GM19025 (cell line): ENCODE measurements around the gene SHISA4.
"Not testable (repeated sequence)": the region's sequence is repeated elsewhere in the genome, so short reads cannot be mapped to it uniquely, and the experiment has no call there.

Experiments used
- ATAC-seq: cut with Tn5 transposase; IDR thresholded peaks from one replicate; pipeline ENCODE4 v1.9.1; 2021; ENCODE audit warnings: mild to moderate bottlenecking, low read depth, moderate library complexity; ENCODE audit not compliant: unreplicated experiment

SHISA4 gene, protein sequence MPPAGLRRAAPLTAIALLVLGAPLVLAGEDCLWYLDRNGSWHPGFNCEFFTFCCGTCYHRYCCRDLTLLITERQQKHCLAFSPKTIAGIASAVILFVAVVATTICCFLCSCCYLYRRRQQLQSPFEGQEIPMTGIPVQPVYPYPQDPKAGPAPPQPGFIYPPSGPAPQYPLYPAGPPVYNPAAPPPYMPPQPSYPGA

DNA sequence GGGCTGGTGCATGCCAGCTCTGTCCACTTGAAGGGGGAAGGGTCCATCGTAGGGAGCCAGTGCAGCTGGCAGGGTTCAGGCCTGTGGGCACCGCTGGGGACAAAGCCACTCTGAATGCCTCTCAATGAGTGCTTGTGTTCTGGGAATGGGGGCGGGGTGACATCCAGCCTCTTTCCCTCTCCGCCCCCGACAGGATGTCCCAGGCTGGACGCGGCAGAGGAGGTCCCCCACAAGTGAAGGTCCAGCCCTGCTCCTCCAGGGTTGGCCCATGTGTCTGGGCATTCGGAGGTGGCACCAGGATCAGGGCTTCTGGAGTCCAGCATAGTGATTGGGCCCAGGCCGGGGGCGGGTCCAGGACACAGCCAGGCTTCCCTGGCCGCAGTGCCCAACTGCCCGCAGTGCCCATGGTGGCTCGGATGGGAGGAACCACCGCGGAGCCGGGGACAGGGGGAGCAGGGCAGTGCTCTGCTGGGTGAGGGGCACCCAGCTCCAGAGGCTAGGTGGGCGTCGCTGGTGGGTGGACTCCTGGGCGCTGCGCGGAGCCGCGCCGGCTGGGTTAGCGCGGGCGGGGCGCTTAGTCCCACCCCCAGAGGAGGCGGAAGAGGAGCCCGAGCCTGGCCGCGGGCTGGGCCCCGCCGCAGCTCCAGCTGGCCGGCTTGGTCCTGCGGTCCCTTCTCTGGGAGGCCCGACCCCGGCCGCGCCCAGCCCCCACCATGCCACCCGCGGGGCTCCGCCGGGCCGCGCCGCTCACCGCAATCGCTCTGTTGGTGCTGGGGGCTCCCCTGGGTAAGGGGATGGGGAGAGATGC, at the start of gene SHISA4:
TSS of gene SHISA4 (plus strand) at position 617 of the 808 bp plus-strand sequence. CDS start at position 714, 97 bp downstream.
- ATAC-seq: no peak

DNA sequence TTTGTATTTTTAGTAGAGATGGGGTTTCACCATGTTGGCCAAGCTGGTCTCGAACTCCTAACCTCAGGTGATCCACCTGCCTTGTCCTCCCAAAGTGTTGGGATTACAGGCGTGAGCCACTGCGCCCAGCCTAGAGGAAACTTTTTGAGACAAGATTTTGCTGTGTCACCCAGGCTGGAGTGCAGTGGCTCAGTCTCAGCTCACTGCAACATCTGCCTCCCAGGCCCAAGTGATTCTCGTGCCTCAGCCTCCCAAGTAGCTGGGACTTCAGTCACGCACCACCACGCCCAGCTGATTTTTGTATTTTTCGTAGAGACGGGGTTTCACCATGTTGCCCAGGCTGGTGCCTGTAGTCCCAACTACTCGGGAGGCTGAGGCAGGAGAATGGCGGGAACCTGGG, 49.6 kb upstream of the SHISA4 start:
- ATAC-seq: not testable (repeated sequence)

DNA sequence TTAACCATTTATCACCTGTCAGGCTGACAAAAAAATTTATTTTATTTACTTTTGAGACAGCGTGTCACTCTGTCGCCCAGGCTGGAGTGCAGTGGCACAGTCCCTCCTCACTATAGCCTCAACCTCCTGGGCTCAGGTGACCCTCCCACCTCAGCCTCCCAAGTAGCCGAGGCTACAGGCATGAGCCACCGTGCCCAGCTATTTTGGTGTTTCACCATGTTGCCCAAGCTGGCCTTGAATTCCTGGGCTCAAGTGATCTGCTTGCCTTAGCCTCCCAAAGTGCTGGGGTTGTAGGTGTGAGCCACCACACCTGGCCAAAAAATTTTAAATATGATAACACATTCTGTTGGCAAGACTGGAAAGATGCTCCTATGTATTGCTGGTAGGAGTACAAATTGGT, 48.6 kb upstream of the SHISA4 start:
- no peak for ATAC-seq

DNA sequence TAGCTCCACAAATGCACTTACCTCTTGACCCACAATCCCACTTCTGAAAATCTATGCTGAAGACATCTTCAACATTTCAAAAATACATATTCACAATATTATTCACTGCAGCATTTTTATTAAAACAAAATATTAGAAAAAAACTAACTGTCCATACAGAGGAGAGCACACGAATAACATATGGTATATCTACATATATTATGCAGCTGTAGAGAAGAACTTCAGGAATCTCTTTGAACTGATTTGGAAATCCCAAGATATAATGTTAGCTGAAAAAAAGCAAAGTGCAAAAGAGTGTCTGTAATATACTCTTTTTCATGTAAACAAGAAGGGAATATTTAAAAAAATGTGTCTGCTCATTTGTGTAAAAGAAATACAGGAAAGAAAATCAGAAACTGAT, 48.2 kb upstream of the SHISA4 start:
- no peak for ATAC-seq

DNA sequence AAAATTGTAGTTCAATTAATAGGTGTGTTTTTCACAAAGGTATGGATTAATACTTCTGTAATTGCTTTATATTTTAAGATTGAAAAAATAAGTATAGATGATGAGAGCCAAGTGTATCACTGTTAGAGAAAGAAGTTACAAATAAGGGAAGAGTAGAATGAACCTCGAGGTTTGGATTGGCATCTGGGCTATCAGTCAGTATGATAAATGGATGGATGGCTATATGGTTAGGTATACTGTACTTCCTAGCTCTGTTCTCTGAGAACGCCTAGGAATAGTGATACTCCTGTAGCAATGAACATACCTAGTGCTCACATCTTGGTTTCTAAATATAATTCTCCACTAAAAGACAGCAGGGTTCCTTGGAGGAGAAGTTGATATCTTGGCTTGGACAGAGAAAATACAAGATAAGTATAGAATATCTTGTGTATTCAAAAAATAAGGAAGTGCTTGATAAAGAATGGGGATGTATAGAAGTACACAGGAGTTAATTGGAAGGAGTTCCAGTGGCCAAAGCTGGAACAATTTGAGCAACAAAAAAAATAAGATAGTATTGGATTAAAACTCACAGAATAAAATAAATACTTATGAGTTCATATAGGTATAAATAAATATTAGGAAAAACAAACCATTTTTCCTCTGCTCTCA, 47.3 kb upstream of the SHISA4 start:
- no peak for ATAC-seq

DNA sequence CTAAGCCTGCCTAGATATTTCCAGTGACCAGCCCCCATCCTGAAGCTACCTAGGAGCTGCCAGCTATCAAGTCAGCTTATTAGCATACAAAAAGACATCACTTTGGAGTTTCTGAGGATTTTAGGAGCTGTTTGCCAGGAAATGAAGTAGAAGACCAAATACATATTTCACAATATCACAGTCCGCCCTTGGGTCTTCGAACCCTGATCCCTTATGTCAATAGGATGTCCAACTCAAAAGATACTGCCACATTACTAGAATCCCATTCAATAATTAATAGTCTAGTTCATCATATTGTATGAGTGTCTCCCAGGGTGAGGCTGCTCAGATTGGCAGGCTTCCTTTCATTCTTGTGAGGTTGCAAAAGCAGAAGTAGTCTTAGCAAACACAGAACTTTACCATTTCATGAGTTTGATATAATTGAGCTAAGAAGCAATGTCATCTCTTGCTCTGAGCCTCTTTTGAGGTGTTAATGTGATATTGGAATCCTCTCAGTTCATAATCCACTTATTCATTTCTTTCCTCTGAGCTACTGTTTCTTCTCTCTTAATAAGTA, 46.1 kb upstream of the SHISA4 start:
- no peak for ATAC-seq

DNA sequence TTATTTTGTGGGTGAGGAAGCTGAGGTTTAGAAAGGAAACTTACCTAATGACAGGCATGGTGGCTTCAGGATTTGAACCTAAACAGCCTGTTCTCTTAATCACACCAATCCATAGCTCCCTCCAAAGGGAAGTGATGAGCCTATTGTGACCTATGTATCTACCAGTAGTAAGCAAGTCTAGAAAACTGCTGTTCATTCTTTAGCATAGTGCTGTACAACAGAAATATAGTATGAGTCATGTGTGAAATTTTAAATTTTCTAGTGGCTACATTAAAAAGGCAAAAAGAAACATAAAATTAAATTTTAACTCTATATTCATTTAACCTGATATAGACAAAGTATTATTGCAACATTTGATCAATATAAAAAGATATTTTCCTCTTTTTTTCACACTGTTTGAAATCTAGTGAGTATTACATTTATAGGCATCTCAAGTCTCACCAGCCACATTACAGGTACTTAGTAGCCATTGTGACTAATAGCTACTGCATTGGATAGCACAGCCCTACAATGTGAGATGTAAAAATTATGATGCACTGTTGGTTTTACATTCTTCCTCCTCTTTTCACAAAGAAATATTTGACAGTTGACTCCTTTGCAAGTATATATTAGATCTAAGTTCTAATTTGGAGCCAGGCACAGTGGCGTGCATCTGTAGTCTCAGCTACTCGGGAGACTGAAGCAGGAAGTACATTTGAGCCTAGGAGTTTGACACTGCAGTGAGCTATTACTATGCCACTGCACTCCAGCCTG, 43.2 kb upstream of the SHISA4 start:
- no peak for ATAC-seq

DNA sequence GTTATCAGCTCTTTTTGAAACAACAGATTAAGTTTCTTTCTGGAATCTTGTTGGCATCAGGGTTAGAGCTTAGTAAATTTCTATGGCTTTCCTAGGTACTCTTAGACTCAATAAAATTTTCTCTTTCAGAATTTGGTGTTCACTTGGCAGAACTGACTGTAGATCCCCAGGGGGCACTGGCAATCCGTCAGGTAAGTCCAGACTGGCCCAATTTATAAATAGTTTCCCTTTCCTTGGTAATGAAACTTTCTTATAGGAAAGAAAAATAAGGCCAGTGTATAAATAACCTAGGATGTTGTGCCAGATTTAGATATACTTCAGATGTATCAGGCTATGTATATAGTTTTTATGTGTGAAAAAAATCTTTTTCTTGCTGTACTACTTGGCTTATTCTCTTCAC, 41.5 kb upstream of the SHISA4 start:
- ATAC-seq: no peak

DNA sequence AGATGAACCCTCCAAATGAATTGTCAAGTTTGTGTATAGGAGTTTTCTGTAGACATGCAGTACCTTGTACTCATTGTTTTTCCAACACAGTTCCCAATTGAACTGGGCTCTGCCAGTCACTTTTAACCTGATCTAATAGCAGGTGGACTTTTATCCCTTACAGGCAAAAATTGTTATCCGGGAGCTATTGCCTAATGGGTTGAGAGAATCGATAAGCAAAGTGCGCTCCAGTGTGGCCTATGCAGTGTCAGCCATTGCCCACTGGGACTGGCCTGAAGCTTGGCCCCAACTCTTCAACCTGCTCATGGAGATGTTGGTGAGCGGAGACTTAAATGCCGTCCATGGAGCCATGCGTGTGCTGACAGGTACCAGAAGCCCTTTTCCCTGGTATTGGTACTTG, 40.5 kb upstream of the SHISA4 start:
- no peak for ATAC-seq

DNA sequence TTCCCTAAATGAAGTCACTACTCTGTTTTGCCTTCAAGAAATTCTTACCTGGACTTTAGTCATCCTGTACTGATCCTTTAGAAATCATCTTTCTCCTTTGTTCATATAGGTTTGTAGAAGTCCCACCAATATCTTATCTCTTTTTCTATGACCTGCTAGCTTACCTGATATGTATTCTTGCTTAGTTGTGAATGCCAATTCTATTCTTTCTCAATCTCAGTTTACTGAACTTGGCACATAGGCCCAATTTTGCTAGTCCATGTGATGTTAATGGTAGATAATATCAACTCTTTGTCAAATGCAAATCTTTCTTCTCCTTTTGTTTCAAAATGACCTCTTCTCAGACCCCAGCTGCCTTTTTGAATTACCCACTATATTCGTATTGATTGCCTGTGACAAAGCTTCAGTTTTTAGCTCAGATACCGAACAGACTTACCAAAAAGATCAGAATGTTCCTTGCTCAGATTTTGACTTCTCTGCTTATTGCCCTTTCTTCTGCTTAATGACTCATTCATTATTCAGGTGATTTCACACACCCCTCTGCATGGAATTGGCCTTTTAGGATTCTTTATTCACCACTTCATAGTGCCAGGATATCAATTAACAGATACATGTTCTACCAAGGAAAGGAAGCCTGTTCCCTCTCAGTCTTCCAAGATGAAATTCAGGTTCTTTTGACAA, 39.2 kb upstream of the SHISA4 start:
- no peak for ATAC-seq

DNA sequence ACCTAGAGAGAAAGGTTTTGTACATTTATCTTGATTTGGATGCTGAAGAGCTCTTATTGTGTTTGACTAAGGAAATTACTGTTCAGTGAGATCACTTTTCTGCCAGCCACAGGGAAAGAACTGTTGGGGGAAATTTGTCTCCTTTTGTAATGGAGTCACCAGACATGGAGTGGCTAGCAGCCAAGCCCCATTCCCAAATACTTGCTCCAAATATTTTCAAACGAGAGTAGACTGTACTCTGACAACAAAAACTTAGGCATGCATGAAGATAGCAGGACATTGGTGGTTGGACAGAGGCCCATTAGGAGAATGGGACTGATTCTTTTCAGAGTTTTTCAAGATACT, 38.7 kb upstream of the SHISA4 start:
- ATAC-seq: no peak

DNA sequence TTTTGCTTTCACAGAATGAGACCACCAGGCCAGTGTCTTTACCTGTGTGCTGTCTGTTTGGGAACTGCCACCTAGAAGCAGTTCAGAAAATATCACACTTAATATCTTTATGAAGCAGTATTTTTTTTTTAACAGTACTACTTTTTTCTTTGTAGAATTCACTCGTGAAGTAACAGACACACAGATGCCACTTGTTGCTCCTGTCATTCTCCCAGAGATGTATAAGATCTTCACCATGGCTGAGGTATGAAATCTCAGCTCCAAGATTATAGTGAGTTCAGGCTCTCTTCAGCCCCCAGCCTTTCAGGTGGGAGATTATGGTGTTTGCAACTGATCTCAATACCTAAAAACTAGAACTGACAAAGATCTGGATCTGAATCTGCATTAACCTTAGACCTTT, 36.7 kb upstream of the SHISA4 start:
- ATAC-seq: no peak

DNA sequence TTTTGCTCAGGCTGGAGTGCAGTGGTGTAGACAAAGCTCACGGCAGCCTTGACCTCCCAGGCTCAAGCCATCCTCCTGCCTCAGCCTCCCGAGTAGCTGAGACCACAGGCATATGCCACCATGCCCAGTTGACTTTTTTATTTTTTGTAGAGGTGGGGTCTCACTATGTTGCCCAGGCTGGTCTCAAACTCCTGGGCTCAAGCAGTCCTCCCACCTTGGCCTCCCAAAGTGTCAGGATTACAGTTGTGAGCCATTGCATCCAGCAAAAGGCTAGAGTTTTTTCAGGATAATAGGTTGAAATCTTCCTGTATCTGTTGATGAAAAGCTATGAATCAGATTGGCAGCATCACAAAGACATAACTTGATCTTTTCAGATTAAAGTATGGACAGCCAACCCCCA, 32.0 kb upstream of the SHISA4 start:
- not testable (repeated sequence) for ATAC-seq

DNA sequence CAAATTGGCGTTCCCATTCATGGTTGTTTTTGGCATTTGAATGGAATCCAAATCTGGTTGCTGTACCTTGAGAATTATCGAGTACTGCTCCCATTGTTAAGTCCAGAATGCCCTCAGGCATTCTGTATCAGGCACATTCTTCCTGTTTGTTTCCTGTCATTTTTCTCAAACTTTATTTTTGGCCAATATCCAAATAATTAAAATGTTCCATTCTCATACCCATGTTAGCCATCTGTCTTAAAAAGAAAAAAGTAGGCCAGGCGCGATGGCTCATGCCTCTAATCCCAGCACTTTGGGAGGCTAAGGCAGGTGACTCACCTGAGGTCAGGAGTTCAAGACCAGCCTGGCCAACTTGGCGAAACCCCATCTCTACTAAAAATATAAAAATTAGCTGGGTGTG, 29.3 kb upstream of the SHISA4 start:
- ATAC-seq: no peak

DNA sequence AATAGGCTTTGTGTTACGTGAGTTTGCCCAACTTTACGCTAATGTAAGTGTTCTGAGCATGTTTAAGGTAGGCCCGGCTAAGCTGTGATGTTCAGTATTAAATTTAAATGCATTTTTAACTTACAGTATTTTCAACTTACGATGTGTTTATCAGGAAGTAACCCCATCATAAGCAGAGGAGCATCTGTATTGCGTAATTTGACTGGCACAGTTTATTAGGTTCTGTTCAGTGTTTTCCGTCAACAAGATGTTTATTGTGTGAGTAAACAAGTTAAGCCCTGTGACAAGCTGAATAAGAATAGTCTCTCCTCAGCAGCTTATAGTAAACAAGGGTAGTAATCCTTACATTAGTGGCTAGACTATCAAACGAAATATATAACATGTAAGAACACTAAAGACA, 27.2 kb upstream of the SHISA4 start:
- ATAC-seq: no peak

DNA sequence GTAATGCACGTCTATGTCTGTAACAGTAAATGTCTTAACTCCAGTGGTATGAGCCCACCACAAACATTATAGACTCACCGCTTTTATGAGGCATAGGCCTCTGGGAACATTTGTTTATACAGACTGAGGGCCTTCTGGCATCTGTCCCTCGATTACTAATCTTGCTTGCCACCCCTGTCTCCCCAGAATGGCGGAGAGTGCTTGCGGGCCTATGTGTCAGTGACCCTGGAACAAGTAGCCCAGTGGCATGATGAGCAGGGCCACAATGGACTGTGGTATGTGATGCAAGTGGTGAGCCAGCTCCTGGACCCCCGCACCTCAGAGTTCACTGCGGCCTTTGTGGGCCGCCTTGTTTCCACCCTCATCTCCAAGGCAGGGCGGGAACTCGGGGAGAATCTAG, 18.3 kb upstream of the SHISA4 start:
- no peak for ATAC-seq

DNA sequence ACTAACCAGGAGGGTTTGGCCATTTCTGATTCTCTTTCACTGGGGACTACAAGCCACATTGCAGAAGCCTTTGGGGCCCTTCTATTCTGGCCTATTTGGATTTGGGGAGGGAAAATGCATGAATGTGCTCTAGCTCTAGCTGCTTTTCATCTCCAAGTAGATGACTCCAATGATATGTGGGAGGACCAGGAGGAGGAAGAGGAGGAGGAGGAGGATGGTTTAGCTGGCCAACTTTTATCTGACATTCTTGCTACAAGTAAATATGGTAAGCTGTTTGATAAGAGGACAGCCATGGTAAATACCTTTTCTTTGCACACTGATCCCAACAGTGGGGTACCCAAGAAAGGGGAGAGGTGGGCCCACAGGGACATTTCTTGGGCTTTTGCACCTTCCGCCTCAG, 14.0 kb upstream of the SHISA4 start:
- no peak for ATAC-seq

DNA sequence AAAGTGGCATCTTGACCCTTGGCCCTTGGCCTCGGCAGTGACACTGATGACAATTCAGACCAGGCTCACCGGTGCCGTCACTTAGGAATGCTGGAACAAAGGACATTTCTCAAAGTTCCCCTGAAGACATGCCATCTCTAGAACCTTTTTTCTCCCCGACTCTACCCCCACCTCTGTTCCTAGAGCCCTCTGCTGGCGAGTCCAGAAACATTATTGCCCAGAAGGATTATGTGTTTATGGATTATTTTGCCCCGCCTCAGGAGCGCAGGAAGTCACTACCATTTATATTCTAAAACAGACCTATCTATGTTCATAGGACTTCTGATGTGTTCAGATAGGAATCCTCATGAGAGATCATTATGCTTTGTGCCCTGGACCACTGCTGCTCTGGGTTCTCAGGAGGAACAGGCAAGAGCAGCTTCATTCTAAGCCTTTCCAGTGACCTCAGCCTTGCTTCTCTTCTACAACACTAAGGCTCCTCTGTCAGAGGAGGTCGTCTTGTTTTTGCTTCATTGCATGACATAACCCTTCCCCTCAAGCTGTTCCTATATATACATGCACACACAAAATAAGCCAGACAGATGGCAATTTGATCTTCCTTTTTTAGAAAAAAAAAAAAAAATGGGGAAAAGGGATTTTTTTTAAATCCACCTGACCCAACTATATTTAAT, 12.4 kb upstream of the SHISA4 start:
- ATAC-seq: no peak

DNA sequence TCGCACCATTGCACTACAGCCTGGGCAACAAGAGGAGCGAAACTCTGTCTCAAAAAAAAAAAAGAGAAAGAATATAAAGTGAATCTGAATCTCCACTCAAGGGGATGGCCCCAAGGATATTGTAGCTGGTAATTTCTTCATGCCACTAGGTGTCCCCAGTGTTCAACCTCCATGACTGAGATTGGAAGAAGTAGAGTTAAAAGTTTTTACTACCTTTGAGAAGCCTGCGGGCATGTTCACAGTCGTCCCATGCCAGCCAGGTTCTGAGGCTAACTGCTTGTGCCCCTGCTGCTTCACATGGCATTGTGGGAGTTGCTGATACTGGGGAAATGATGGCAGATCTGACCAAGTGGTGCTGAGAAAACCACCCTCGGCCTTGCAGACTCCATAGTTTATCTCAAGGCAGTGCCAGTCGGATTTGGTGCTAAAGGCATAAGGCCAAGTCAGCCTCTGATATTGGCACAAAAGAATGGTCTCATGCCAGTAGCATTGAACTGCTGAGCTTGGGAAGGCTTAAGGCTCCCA, 10.8 kb upstream of the SHISA4 start:
- ATAC-seq: no peak
